Psoas muscle (tissue), 8 donors: Measurements from ENCODE around the gene TECPR1. TPM values are rescaled to one million over a fixed set of nuclear protein-coding genes. Genes with fewer than 3 reads are reported as not detected.

Experiments used
- ATAC-seq, 4 donors: fragments of 200-7000 bp; cut with Tn5 transposase; one replicate each; pipeline ENCODE4 v1.9.1; 2020; ENCODE audit warnings: moderate library complexity in 3 of 4, mild to moderate bottlenecking in 2 of 4
- DNase-seq, 2 donors: peaks; one replicate each; pipeline ENCODE4 v3.0.0-alpha.2; 2020
- H3K27ac ChIP-seq: fragments of 200-600 bp; one replicate; pipeline ENCODE4 v1.8.0; 2022
- H3K27me3 ChIP-seq, 3 donors: fragments of 200-600 bp in 1 of 3; one replicate each; pipeline versions ENCODE4 v1.6.1 to v1.8.0; 2013 to 2022; ENCODE audit warnings: low read length in 2 of 3, mild to moderate bottlenecking in 2 of 3, moderate library complexity in 1 of 3; ENCODE audit not compliant: insufficient read depth in 3 of 3
- H3K36me3 ChIP-seq, 2 donors: fragments of 200-600 bp in 1 of 2; one replicate each; pipeline versions ENCODE4 v1.6.1 to v1.8.0; 2013 to 2022; ENCODE audit warnings: low read depth in 1 of 2, mild to moderate bottlenecking in 1 of 2, moderate library complexity in 1 of 2; ENCODE audit not compliant: insufficient read depth in 1 of 2
- H3K4me1 ChIP-seq: fragments of 200-600 bp; one replicate; pipeline ENCODE4 v1.8.0; 2022
- H3K4me3 ChIP-seq: fragments of 200-600 bp; one replicate; pipeline ENCODE4 v1.8.0; 2022; ENCODE audit warnings: mild to moderate bottlenecking
- H3K9me3 ChIP-seq: fragments of 200-600 bp; one replicate; pipeline ENCODE4 v1.8.0; 2022
- CTCF ChIP-seq: fragments of 200-600 bp; IDR thresholded peaks from one replicate; pipeline ENCODE4 v1.8.0; 2022; ENCODE audit warnings: antibody characterized with exemption
- WGBS, 3 donors: extraction: QIAGEN DNeasy Blood & Tissue Kit; methylation state at CpG; one replicate each; pipeline versions ENCODE4 v1.1.6 to v1.1.7; 2013; 5-methylcytosine and 5-hydroxymethylcytosine counted together
- intact Hi-C, 2 donors: fragments of 100-400 bp; cut with DNase I; formaldehyde crosslinking; loops; one replicate each; pipeline versions ENCODE4 v1.11.0 to v1.14.2; 2022
- polyA plus RNA-seq, 3 donors: library from polyadenylated mRNA; stranded (reverse); fragments of 200-250 nt; gene quantifications; one replicate each; pipeline ENCODE4 v1.2.3, GENCODE V29; 2013
- total RNA-seq, 4 donors: library from RNA; stranded (reverse); fragmentation: NEBNext Ultra II Directional in 2 of 4; extraction: Animal tissue kit (Norgen Biotek cat#: 25700) in 2 of 4; gene quantifications; one replicate each; pipeline versions ENCODE4 v1.2.1 to v1.2.4, GENCODE V29; 2021 to 2023
- donor health status: healthy with polysubstance abuse.
- donor health status: DM: no; HTN: no; CAD: no; lungs with moderate emphysema.
- donor health status: Bipolar disorder and iron deficiency.
- donor health status: healthy.
- donor health status: DM: yes; HTN: yes; CAD: no.
- donor health status: DM: no; HTN: no; CAD: no.
- donor health status: DM: no; HTN: no; CAD: no.
- donor health status: DM: yes; HTN: yes; CAD: no.

TECPR1 gene
- total and polyA plus RNA-seq, 7 donors, result 7.0 to 23.0 (median 14.5) TPM

- Histone ChIP-seq H3K9me3 (no peaks in the 10 kb centered on the region), H3K27ac (no peak overlapping the region), H3K4me3 (no peak overlapping the region), H3K36me3 (peaks cover 0 to 13% of the 10 kb centered on the region in 2 donors), H3K27me3 (peaks cover 0 to 4% (median 4%) of the 10 kb centered on the region in 3 donors), H3K4me1 (no peaks in the 10 kb centered on the region)
- no peak for TF ChIP-seq CTCF
- intact Hi-C loops, result no loop called here
- WGBS, 3 donors, result 65 to 73% (median 71%) methylated on average over 8 of the region's 8 CpGs
- DNase-seq (no peak), ATAC-seq (peak in 2 of 4 donors; percentile 2 to 6)
Measured at GRCh38 chr7:98213296-98213887, 38.6 kb downstream of the TECPR1 start.

GRCh38 chr7:98212532-98213041 is 39.4 kb downstream of the TECPR1 start:
- intact Hi-C loops, result no loop called here
- no peak for TF ChIP-seq CTCF
- ATAC-seq, result no peak

GRCh38 chr7:98211676-98212531 is 40.1 kb downstream of the TECPR1 start:
- ATAC-seq (peak; percentile 9 to 30 (median 20)), DNase-seq (no peak)
- Histone ChIP-seq H3K36me3 (peaks cover 0 to 23% of the 10 kb centered on the region in 2 donors), H3K27me3 (peaks cover 0 to 4% (median 4%) of the 10 kb centered on the region in 3 donors), H3K9me3 (no peaks in the 10 kb centered on the region), H3K4me3 (peak overlapping the region; percentile 32), H3K27ac (no peak overlapping the region), H3K4me1 (no peaks in the 10 kb centered on the region)
- no peak for TF ChIP-seq CTCF
- 80 to 88% (median 83%) methylated on average over 39 to 49 of the region's 49 CpGs for WGBS, 3 donors
- intact Hi-C loops, result no loop called here

More at GRCh38 chr7:98212532-98213041, 39.4 kb downstream of the TECPR1 start:
- no peak overlapping the region for H3K27ac ChIP-seq
- peaks cover 0 to 16% of the 10 kb centered on the region in 2 donors for H3K36me3 ChIP-seq
- no peak for DNase-seq
- H3K9me3 ChIP-seq, result no peaks in the 10 kb centered on the region
- no peaks in the 10 kb centered on the region for H3K4me1 ChIP-seq
- whole genome bisulfite sequencing, 3 donors, result 88 to 93% (median 91%) methylated on average over 29 to 30 of the region's 30 CpGs
- no peak overlapping the region for H3K4me3 ChIP-seq
- H3K27me3 ChIP-seq, result peaks cover 0 to 4% (median 4%) of the 10 kb centered on the region in 3 donors

GRCh38 chr7:98211221-98211675 is 40.8 kb downstream of the TECPR1 start, which contains the start of gene BHLHA15:
Gene BHLHA15 (plus strand): TSS chr7:98211439. CDS start chr7:98212310, 871 bp downstream.
- Histone ChIP-seq H3K36me3 (peaks cover 0 to 27% of the 10 kb centered on the region in 2 donors), H3K27me3 (peaks cover 0 to 4% (median 4%) of the 10 kb centered on the region in 3 donors), H3K9me3 (no peaks in the 10 kb centered on the region), H3K4me3 (peak within 1 kb of the TSS; percentile 32), H3K4me1 (no peaks in the 10 kb centered on the region), H3K27ac (no peak within 1 kb of the TSS)
- intact Hi-C loops, result no loop called here
- 3 to 5% (median 4%) methylated on average over 12 to 45 of the region's 45 CpGs for WGBS, 3 donors
- no peak for DNase-seq
- TF ChIP-seq CTCF, result no peak
- peak in 2 of 4 donors; percentile 42 for ATAC-seq
